Lung microvascular endothelial cell (primary cell): ENCODE results near the gene BDH1. TPM values are rescaled to one million over a fixed set of nuclear protein-coding genes. Genes with fewer than 3 reads are reported as not detected.
"Not testable (repeated sequence)": the region's sequence is repeated elsewhere in the genome, so short reads cannot be mapped to it uniquely, and the experiment has no call there.

ENCODE experiments used
- DNase-seq, 2 donors: peaks; one replicate each; pipeline versions ENCODE4 v3.0.0 to v3.0.0-alpha.2; 2010; ENCODE audit warnings: low read depth in 2 of 2
- total RNA-seq: library from RNA; depleted of rRNA; stranded (reverse); fragments of >200 nt; gene quantifications from 2 replicates; pipeline ENCODE4 v1.2.1, GENCODE V29; 2014

Gene BDH1
- total RNA-seq, 1 donor from 2014 or later = 1.6 TPM

DNA sequence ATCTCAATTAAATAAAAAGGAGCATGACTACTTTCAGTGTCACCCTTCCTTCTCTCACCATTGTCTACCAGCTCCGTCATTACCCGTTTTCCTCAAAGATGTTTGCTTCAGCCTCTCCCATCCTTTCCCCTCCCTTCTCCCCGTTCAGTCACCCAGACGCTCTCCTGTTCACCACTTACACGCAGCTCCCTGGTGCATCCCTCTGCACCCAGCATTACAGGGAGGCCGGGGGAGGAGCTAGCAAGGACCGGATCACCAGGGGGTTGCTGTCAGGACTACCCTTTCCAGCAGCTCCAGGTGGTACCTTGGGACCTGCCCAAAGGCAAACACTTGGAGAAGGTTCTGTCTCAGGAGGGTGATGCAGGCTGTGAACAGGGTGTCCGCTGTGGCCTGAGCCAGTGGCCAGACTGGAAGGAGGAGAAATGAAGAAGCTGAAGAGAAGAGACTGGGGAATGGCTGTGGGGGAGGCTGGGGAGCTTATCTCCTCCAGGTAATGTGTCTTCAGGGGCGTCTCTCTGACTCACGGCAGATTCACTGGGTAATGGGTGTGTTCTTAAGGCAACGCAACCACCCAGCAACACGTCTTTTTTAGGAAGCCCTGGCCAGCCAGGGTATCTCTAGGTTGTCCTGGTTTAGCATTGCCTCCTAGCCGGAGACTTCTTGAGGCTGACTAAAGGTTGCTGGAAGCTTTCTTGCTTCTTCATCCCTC, 21.8 kb upstream of the BDH1 start:
- no peak for DNase-seq

- DNase-seq = no peak
These were observed 21.1 kb upstream of the BDH1 start for GRCh38 chr3:197576838-197577237.

GRCh38 chr3:197575362-197575761, 19.6 kb upstream of the BDH1 start:
- DNase-seq = no peak

GRCh38 chr3:197574396-197574991, 18.7 kb upstream of the BDH1 start:
- DNase-seq = not testable (repeated sequence)

DNA sequence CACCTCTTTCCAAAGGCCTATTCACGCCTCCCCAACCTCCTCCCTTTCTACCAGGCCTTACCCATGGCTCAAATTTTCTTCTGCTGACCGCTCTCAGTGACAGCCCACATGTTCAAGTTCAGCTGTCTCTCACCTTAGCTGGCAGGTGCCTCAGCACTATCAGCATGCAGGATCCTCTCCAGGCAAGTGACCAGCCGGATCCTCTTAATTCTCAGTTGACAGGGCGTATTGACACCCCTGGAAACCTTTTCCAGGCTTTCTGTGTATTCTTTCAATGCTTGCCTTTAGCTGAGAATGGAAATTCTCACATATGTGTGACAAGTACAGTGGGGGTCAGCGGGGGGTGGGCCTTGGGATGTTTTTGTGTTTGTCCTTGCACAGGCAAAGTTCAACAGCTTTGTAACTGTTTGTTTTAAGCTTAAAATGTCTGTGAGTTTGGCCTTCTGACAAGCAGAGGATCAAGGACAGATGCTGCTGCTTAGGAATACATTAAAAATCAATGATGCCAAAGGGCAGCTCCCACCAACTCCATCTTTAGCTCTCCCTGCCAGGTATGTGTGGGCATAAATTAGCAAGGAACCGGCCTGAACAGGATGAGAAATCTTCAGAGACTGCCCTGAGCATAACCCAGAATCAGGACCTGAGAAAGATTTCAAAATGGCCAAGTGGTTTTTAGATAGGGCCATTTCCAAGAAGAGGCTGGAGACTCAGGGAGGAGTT, 17.4 kb upstream of the BDH1 start:
- no peak for DNase-seq

DNA sequence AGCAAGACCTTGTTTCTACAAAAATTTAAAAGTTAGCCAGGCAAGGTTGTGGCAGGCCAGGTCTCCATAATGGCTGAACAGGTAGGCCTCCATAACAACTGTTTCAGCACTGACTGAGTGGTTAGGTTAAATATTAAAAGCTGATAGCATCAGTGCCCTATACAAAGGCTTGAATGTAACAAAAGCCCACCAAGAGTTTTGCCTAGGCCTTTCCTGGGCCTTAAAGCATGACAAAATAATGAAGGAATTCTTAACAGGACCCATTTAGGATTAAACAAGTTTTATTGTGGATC, 16.1 kb upstream of the BDH1 start:
- DNase-seq = not testable (repeated sequence)

GRCh38 chr3:197571074-197571879, 15.5 kb upstream of the BDH1 start:
- DNase-seq = not testable (repeated sequence)

DNA sequence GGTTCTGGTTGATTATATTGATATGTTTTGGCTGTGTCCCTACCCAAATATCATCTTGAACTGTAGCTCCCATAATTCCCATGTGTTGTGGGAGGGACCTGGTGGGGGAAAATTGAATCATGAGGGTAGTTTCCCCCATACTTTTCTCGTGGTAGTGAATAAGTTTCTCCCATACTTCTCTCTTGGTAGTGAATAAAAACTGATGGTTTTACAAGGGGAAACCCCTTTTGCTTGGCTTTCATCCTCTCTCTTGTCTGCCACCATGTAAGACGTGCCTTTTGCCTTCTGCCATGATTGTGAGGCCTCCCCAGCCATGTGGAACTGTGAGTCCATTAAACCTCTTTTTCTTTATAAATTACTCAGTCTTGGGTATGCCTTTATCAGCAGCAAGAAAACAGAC, 13.7 kb upstream of the BDH1 start:
- not testable (repeated sequence) for DNase-seq

DNA sequence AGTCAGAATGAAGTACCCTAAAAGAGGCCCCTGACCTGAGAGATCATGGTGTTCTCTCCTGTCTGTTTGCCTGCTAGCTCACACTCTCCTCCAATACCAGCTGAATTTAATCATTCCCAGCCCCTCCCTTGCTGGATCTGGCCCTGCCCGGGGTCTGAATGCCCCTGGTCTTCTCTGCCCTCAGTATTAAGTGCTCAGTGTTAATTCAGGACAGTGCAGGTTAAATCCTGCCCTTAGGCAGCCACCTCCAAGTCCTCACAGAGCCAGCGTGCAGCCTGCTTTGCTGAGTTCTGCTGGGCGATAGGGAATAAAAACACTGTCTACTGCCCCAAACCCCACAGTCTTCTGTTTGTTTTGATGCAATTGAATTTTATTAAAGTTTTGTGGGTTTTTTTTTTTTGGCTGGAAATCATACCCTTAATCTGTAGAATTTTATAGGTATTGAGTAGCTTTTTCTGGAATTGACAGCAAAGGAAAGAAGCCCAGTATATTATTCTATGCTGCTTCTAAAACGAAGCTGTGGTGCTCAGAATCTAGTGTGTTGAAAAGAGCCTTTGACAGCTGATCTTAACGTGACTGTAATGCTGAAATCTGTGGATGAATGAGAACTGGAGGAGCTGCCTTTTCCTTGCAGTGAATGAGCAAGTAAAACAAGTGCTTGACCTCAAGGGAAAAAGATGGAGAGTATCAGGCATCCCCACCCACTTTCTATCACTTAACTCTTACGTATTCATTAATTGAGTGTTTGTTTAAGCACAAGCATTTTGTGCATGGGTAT, 12.3 kb upstream of the BDH1 start:
- no peak for DNase-seq

DNA sequence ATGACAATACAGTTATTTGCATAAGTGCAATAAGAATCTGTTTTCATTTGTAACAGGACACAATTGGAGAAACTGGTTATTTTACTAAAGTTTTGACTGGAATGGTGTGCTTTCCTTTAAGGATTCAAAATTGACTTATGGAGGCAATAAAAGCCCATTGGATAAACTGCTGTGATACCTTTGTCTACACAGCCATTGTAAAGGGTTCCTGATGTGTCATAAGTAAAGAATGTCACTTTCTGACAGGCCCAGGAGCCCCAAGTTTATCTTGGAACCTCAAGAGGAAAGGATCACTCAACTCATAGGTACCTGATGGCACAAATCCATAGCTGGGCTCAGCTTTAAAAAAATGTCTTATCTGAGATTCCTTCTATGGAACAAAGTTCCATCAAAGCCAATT, 10.4 kb upstream of the BDH1 start:
- DNase-seq = peak in 1 of 2 donors; percentile 55

GRCh38 chr3:197564097-197564843, 8.5 kb upstream of the BDH1 start:
- DNase-seq = no peak

DNA sequence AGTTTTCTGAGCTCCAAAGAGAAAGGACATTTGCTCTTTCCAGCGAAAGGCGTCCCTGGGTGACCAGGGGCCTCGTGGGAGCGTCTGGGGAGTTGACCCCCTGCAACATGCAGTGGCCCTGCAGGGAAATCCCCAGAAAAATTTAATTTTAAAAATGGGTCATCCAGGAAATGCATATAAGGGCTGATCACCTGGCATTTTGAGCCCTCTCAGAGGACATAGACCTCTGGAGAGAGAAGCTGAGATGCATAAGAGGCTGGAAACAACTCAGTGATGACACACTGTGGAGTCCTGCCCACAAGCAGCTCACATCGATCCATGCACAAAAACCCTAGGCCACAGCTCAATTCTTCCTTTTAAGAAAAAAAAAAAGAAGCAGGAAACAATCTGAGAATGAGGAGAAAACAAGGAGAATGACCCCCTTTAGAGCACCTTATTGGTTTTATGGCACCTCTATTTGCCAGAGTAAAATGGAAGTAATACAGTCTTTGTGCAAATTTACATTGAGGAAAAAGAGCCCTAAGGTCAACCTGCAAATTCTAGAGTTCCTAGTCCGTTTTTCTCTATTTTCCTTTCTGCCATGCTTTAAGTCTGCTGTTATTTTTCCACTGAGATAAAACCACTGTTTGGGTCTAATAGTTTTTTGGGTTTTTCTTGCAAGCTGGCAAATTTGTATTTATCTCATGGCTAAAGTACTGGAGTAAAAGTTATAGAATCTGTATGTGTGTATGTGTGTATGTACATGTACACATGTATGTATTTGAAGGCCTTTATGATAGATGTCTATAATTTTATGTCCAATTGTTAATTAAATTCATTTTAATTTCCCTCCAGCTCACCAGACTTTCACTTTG, 6.9 kb upstream of the BDH1 start:
- no peak for DNase-seq

- DNase-seq = no peak
These were observed 6.2 kb upstream of the BDH1 start for GRCh38 chr3:197561926-197562325.

- no peak for DNase-seq
These were observed 3.9 kb upstream of the BDH1 start for GRCh38 chr3:197559651-197560050.

DNA sequence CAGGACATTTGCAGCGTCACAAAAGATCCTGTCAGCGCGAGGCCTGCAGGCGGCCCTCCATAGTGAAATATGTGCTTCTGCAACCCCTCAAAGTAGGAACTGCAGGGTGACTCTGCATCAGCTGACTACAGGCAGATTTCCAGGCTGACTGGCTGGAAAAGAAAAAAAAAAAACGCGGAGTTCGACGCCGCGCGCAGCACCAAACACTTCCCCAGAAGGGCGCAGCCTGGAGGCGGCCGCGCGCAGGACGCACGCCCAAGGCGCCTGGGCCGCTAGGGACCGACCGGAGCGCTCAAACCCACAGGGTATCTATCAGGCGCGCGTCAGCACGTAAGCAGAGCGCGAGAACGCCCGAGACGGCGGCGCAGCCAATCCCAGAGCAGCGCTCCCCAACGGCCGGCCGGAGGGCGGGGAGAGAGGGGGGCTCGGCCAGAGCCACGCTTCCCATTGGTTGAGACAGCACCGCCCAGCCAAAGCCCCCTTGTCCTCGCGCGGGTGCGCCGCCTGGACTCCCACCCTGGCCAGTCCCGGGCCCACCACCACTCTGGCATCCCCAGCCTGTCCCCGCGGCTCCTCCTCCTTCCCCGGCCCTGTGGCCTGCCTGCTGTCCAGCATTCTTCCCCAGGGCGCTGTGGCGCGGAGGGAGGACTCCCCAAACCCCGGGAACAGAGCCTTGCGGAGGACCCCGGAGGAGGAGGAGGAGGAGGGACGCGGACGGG, 1.0 kb downstream of the BDH1 start:
- peak; percentile 96 to 97 for DNase-seq

DNA sequence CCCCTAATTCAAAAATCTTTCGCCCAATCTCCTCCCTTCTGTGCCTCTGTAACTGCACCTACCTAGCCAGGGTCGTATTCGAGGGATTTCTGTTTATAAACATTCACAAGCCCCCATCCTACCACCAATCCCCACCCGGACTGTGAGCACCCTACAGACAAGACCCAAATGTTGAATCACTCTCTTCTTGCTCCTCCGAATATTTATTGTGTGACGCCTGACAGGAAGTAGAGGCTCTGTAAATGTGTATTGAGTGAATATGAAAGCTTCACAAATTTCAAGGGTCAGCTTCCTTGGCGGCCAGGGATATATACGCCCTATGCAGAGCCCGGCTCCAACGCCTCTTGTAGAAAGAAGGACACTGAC, 1.6 kb downstream of the BDH1 start:
- DNase-seq = peak in 1 of 2 donors; percentile 2

- DNase-seq = no peak
These were observed 3.6 kb downstream of the BDH1 start for GRCh38 chr3:197552198-197552597.

GRCh38 chr3:197550489-197550888, 5.3 kb downstream of the BDH1 start:
- no peak for DNase-seq

GRCh38 chr3:197549261-197549885, 6.4 kb downstream of the BDH1 start:
- DNase-seq = no peak
